Jurkat, Clone E6-1 (cell line): ENCODE results near the gene SLC29A3.
A peak's percentile ranks its signal among the peaks of the same experiment; 100 is the strongest.

ENCODE experiments used
- DNase-seq: peaks from one replicate; pipeline ENCODE4 v3.0.0-alpha.2; 2011; ENCODE audit warnings: low read depth, low spot score
- H3K4me3 ChIP-seq: 2 replicates; pipeline ENCODE4 v1.5.1; 2011; ENCODE audit warnings: mild to moderate bottlenecking, low read length, control low read depth, moderate library complexity

Gene SLC29A3

GRCh38 chr10:71396084-71396710 is 77.1 kb downstream of the SLC29A3 start:
- DNase-seq, result peak; percentile 56
- H3K4me3 ChIP-seq, result peak overlapping the region; percentile 54

- H3K4me3 ChIP-seq, result peak within 1 kb of the TSS; percentile 54
- no peak for DNase-seq
These were observed 77.7 kb downstream of the SLC29A3 start, which contains the start of gene CDH23 for GRCh38 chr10:71396711-71397295. CDH23 (plus strand) TSS chr10:71396920; CDS start chr10:71439832, 42,912 bp downstream.

- no peak overlapping the region for H3K4me3 ChIP-seq
- no peak for DNase-seq
These were observed 78.5 kb downstream of the SLC29A3 start for GRCh38 chr10:71397296-71398212.

- DNase-seq, result no peak
- no peak overlapping the region for H3K4me3 ChIP-seq
These were observed 79.9 kb downstream of the SLC29A3 start for GRCh38 chr10:71398976-71399375.

DNA sequence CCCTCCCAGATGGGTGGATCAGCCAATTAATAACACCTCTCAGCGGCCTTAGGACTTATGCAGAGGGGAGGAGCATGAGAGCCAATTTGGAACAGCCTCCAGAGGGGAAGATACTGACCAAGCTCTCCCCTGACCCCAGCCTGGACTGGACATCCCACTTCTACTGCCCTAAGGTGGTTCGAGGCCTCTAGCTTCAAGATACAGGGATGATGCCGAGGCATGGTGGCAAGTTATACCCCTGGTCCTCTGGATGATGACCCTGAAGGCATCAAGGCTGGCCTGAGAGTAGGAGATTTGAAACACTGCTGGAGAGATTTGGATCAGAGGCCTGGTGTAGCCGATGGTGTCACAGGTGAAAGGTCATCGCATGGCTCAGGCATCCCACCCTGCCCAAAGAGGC is 80.9 kb downstream of the SLC29A3 start:
- no peak for DNase-seq
- no peak overlapping the region for H3K4me3 ChIP-seq

DNA sequence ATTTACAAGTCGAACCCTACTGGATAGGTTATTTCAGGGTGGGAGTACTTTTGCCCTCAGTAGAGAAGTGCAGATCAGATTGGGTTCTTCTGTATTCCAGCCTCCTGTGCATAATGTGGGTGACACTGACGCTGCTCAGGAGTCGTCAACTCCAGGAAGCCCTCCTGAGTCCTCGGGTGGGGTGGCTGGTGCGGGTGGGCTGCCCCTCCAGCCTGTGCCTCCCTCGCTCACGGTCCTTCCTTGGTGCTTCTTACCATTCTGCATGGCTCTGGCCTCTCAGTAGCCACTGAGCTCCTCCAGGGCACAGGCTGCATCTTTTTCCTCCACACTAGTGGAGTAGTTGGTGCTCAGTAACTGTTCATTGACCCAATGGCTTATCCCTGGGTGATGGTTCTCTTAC is 82.0 kb downstream of the SLC29A3 start:
- H3K4me3 ChIP-seq, result no peak overlapping the region
- no peak for DNase-seq

DNA sequence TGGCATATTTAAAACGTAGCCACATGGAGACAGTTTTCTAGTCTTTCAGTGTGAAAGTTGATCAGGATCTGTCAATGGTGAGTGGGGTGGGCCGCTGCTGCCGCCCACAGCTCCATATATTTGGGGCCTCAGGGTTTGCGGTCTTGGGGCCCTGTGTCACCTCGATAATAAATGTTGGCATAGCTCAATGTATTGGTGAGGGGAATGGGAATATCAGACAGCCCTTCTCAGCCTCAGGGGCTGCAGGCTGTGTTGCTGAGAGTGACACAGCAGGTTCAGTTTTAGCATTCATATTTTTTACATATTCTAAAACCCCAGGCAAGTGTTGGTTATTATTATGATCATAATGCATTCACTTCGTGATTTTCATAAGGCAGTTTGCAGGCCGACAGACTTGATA is 82.9 kb downstream of the SLC29A3 start:
- no peak for DNase-seq

GRCh38 chr10:71404503-71405295 is 85.6 kb downstream of the SLC29A3 start:
- H3K4me3 ChIP-seq, result no peak overlapping the region
- no peak for DNase-seq

More for the DNA sequence above, 82.9 kb downstream of the SLC29A3 start:
- no peak overlapping the region for H3K4me3 ChIP-seq

DNA sequence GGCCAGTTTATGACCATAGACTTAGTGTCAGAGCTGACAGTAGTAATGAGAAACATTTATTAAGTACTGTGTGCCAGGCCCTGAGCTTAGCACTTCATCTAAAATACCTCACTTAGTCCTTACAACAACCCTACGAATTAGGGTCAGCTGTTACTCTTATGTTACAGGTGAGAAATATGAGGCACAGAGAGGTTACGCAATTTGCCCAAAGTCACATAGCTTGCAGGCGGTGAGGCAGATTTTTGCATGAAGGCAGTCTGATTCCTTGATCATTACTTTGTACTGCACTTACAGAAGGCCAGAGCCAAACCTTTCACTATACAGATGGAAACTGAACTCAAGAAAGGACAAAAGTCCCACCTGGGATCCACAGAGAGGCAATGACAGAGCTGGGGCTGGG is 87.8 kb downstream of the SLC29A3 start:
- no peak overlapping the region for H3K4me3 ChIP-seq
- no peak for DNase-seq

DNA sequence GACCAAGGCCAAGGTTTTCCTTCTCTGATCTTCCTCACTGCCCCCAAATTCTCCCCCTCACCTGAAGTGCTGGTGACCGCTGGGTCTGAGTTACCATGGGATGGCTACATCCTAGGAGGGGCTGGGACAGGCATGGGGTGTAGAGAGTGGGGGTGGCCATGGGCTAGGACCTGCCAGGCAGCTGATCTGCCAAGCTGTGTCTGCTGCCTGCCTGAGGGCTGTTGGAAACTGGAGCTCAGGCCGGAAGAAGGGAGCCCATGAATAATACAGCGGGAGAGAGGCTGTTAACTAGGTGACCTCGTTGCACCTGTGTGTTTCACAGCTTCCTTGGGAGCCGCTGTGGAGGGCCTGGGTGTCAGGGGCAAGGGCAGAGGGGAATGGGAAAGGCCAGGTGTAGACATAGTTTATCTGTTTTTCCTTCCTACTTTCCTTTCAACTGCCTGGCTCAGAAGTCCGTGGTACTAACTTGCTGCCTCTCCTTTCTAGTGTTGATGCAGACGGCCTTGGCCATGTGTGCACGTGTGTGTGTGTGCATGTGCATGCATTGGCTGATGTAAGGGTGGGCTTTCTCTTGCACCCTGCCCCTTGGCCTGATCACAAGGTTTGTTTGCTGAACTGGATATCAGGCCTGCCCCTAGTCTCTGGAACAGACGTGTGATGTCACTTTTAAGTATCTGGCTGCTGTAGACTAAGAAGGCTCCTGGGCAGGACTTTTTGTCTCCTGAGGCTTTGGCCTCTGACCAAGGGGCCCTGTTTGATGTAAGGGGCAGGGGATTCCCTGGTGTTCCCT is 89.6 kb downstream of the SLC29A3 start:
- no peak overlapping the region for H3K4me3 ChIP-seq
- DNase-seq, result no peak

DNA sequence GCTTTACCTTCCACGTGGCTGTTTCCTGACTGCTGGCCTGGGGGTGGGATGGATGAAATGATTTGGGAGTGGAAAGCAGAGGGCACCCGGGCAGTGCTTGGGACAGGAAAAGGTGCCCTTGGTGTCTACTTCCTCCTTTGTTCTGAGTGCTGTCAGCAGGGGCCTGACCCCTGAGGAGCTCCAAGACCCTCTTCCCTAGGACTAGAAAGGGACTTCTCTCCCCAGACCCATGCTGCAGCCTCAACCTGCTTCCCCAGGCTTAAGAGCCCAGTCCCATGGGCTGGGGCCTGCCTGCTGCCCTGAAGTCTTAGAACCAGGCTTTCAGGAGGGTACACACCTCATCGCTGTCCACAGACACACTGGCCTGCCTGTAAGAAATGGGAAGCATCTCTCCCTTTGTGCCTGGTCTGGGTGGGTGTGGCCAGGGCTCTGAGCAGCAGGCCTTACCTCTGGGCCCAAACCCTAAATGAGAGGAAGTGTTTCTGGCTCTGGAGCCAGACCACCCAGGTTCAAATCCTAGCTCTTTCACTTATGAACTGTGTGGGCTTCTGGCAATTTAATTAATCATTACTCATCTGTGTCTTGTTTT is 90.6 kb downstream of the SLC29A3 start:
- no peak overlapping the region for H3K4me3 ChIP-seq
- no peak for DNase-seq
